CD14-positive monocyte (primary cell): ENCODE measurements around the gene CCDC68. TPM values are rescaled to one million over a fixed set of nuclear protein-coding genes. Genes with fewer than 3 reads are reported as not detected.

Experiments
- DNase-seq, 3 donors: peaks; one replicate each; pipeline ENCODE4 v3.0.0-alpha.2; 2011 to 2022
- H2AFZ ChIP-seq: 2 replicates; pipeline ENCODE4 v1.6.0; 2012; ENCODE audit warnings: mild to moderate bottlenecking, low read depth, low read length, inconsistent platforms; ENCODE audit not compliant: insufficient read depth, poor library complexity, severe bottlenecking
- H3K27ac ChIP-seq, 2 donors: 1 replicate in 1 of 2; 2 replicates in 1 of 2; pipeline ENCODE4 v1.5.1; 2012 to 2013; ENCODE audit warnings: low read length in 2 of 2, control low read depth in 1 of 2, inconsistent platforms in 1 of 2, low read depth in 1 of 2, mild to moderate bottlenecking in 1 of 2
- H3K27me3 ChIP-seq, 2 donors: one replicate each; pipeline versions ENCODE4 v1.6.0 to v1.6.1; 2011 to 2013; ENCODE audit warnings: low read length in 2 of 2; ENCODE audit not compliant: control insufficient read depth in 2 of 2, insufficient read depth in 2 of 2
- H3K36me3 ChIP-seq, 2 donors: replicated peaks in 1 of 2; 1 replicate in 1 of 2; 2 replicates in 1 of 2; pipeline versions ENCODE4 v1.5.1 to v1.6.1; 2012 to 2013; ENCODE audit warnings: low read length in 2 of 2, control low read depth in 1 of 2, inconsistent platforms in 1 of 2, mild to moderate bottlenecking in 1 of 2; ENCODE audit not compliant: insufficient read depth in 2 of 2, control insufficient read depth in 1 of 2
- H3K4me1 ChIP-seq, 2 donors: 1 replicate in 1 of 2; 2 replicates in 1 of 2; pipeline versions ENCODE4 v1.5.1 to v1.6.1; 2012 to 2013; ENCODE audit warnings: low read length in 2 of 2, control low read depth in 1 of 2, inconsistent platforms in 1 of 2, mild to moderate bottlenecking in 1 of 2, moderate library complexity in 1 of 2; ENCODE audit not compliant: insufficient read depth in 2 of 2, control insufficient read depth in 1 of 2
- H3K4me2 ChIP-seq: replicated peaks from 2 replicates; pipeline ENCODE3; 2012; ENCODE audit warnings: low read length, moderate library complexity, mild to moderate bottlenecking; ENCODE audit not compliant: poor library complexity, severe bottlenecking; ENCODE audit errors: extremely low read depth
- H3K4me3 ChIP-seq, 3 experiments: fragments of 200-600 bp in 1 of 3; sonication (generic) in 1 of 3; replicated peaks in 1 of 3; 1 replicate in 2 of 3; 2 replicates in 1 of 3; pipeline ENCODE4 v1.5.1; 2011 to 2013; ENCODE audit warnings: low read length in 3 of 3, mild to moderate bottlenecking in 3 of 3, control low read depth in 2 of 3, low read depth in 2 of 3, inconsistent platforms in 1 of 3, moderate library complexity in 1 of 3
- H3K79me2 ChIP-seq: 2 replicates; pipeline ENCODE4 v1.6.0; 2012; ENCODE audit warnings: mild to moderate bottlenecking, control low read depth, inconsistent platforms, low read length, moderate library complexity; ENCODE audit not compliant: insufficient read depth
- H3K9ac ChIP-seq: 2 replicates; pipeline ENCODE4 v1.6.0; 2017; ENCODE audit warnings: low read length, mild to moderate bottlenecking; ENCODE audit not compliant: insufficient read depth, poor library complexity, severe bottlenecking
- H3K9me3 ChIP-seq, 2 donors: replicated peaks in 1 of 2; 1 replicate in 1 of 2; 2 replicates in 1 of 2; pipeline versions ENCODE4 v1.5.1 to v1.6.1; 2012 to 2013; ENCODE audit warnings: low read length in 2 of 2, control low read depth in 1 of 2; ENCODE audit not compliant: control insufficient read depth in 1 of 2, insufficient read depth in 1 of 2
- H4K20me1 ChIP-seq: 2 replicates; pipeline ENCODE4 v1.6.0; 2012; ENCODE audit warnings: mild to moderate bottlenecking, low read length, control low read depth, moderate library complexity; ENCODE audit not compliant: insufficient read depth
- H3K27ac Mint-ChIP-seq, 7 donors: one replicate each; pipeline ENCODE4 v1.8.0; 2020; ENCODE audit warnings: mild to moderate bottlenecking in 7 of 7, mixed read lengths in 7 of 7, moderate library complexity in 6 of 7, inconsistent platforms in 2 of 7
- H3K27me3 Mint-ChIP-seq, 3 donors: one replicate each; pipeline ENCODE4 v1.8.0; 2021 to 2022; ENCODE audit warnings: low read depth in 3 of 3, mild to moderate bottlenecking in 3 of 3, mixed read lengths in 3 of 3, moderate library complexity in 3 of 3, inconsistent platforms in 1 of 3
- H3K36me3 Mint-ChIP-seq, 2 donors: one replicate each; pipeline ENCODE4 v1.8.0; 2020; ENCODE audit warnings: mixed read lengths in 2 of 2, inconsistent platforms in 1 of 2, mild to moderate bottlenecking in 1 of 2
- H3K4me1 Mint-ChIP-seq: one replicate; pipeline ENCODE4 v1.8.0; 2020; ENCODE audit warnings: mild to moderate bottlenecking, mixed read lengths
- H3K4me3 Mint-ChIP-seq, 2 donors: one replicate each; pipeline ENCODE4 v1.8.0; 2020; ENCODE audit warnings: mild to moderate bottlenecking in 2 of 2, mixed read lengths in 2 of 2, moderate library complexity in 1 of 2
- H3K9me3 Mint-ChIP-seq, 7 donors: one replicate each; pipeline ENCODE4 v1.8.0; 2020 to 2022; ENCODE audit warnings: mixed read lengths in 7 of 7, mild to moderate bottlenecking in 6 of 7, moderate library complexity in 6 of 7, inconsistent platforms in 2 of 7
- CTCF ChIP-seq: fragments of 200-600 bp; IDR thresholded peaks from one replicate; pipeline ENCODE4 v1.8.0; 2022; ENCODE audit warnings: antibody characterized with exemption, mild to moderate bottlenecking
- WGBS: methylation state at CpG from one replicate; pipeline ENCODE4 v1.1.5; 2013; ENCODE audit warnings: missing lambda C conversion rate; ENCODE audit not compliant: insufficient coverage; 5-methylcytosine and 5-hydroxymethylcytosine counted together
- intact Hi-C, 2 donors: fragments of 100-400 bp; cut with micrococcal nuclease; formaldehyde crosslinking; loops; one replicate each; pipeline versions ENCODE4 v1.15.0 to v1.15.1; 2023
- polyA plus RNA-seq, 3 donors: library from polyadenylated mRNA; depleted of rRNA in 1 of 3; unstranded in 2 of 3; stranded (reverse) in 1 of 3; fragments of 300-500 nt in 2 of 3; fragments of >200 nt in 1 of 3; fragmentation: Illumina TruSeq in 2 of 3; gene quantifications; 1 replicate in 2 of 3; 2 replicates in 1 of 3; pipeline ENCODE4 v1.2.3, GENCODE V29; 2012 to 2021

The CCDC68 gene
- polyA plus RNA-seq, 3 donors: 0.09 to 0.15 TPM; not detected in 1

- Histone ChIP-seq H3K9ac (no peak overlapping the region), H3K4me2 (no peak overlapping the region), H2AFZ (no peak overlapping the region), H4K20me1 (no peaks in the 10 kb centered on the region), H3K9me3 (no peaks in the 10 kb centered on the region), H3K36me3 (no peaks in the 10 kb centered on the region), H3K27ac (no peak overlapping the region), H3K4me1 (no peaks in the 10 kb centered on the region), H3K4me3 (no peak overlapping the region), H3K79me2 (no peaks in the 10 kb centered on the region), H3K27me3 (no peaks in the 10 kb centered on the region)
- Mint-ChIP-seq H3K36me3 (no peaks in the 10 kb centered on the region), H3K4me1 (no peaks in the 10 kb centered on the region), H3K27me3 (peaks cover 0 to 3% (median 2%) of the 10 kb centered on the region in 3 donors), H3K4me3 (no peak overlapping the region), H3K27ac (no peak overlapping the region), H3K9me3 (peaks cover 0 to 2% (median 0%) of the 10 kb centered on the region in 7 donors)
- intact Hi-C loops: no loop called here
- no peak for TF ChIP-seq CTCF
- DNase-seq: no peak
- WGBS: no CpG with 5 or more reads among the region's 1 CpG
Measured at GRCh38 chr18:54932472-54932871, 26.8 kb downstream of the CCDC68 start.

GRCh38 chr18:54931152-54931551, 28.1 kb downstream of the CCDC68 start:
- Mint-ChIP-seq H3K9me3 (peaks cover 0 to 2% (median 0%) of the 10 kb centered on the region in 7 donors), H3K4me1 (no peaks in the 10 kb centered on the region), H3K36me3 (no peaks in the 10 kb centered on the region), H3K27ac (no peak overlapping the region), H3K4me3 (no peak overlapping the region), H3K27me3 (peaks cover 0 to 3% (median 0%) of the 10 kb centered on the region in 3 donors)
- no peak for TF ChIP-seq CTCF
- no peak overlapping the region for H3K27ac ChIP-seq
- H3K9ac ChIP-seq: no peak overlapping the region
- intact Hi-C loops: no loop called here
- 100% methylated on average over 3 of the region's 4 CpGs for WGBS
- no peaks in the 10 kb centered on the region for H3K36me3 ChIP-seq
- no peaks in the 10 kb centered on the region for H3K9me3 ChIP-seq
- H2AFZ ChIP-seq: no peak overlapping the region
- no peak for DNase-seq
- no peak overlapping the region for H3K4me3 ChIP-seq
- H3K27me3 ChIP-seq: no peaks in the 10 kb centered on the region
- H3K4me2 ChIP-seq: no peak overlapping the region
- H3K79me2 ChIP-seq: no peaks in the 10 kb centered on the region
- no peaks in the 10 kb centered on the region for H4K20me1 ChIP-seq
- no peaks in the 10 kb centered on the region for H3K4me1 ChIP-seq
